GM23338 (cell line): ENCODE measurements around the gene PRPF19. TPM values are rescaled to one million over a fixed set of nuclear protein-coding genes. Genes with fewer than 3 reads are reported as not detected.

Source experiments
- ATAC-seq: fragments of 200-7000 bp; cut with Tn5 transposase; 3 replicates; pipeline ENCODE4 v1.9.1; 2020
- DNase-seq: peaks from one replicate; pipeline ENCODE4 v3.0.0-alpha.2; 2015; ENCODE audit warnings: low spot score
- H2AFZ ChIP-seq: fragments of 200-600 bp; sonication (generic); 2 replicates; pipeline ENCODE4 v1.8.0; 2016; ENCODE audit warnings: antibody characterized with exemption, mild to moderate bottlenecking, moderate library complexity
- H3F3A ChIP-seq: fragments of 200-600 bp; sonication (generic); replicated peaks from 2 replicates; pipeline ENCODE4 v1.8.0; 2017; ENCODE audit warnings: antibody characterized with exemption, mixed run types, low read depth
- H3K27ac ChIP-seq: fragments of 200-600 bp; sonication (generic); 2 replicates; pipeline ENCODE4 v1.6.1; 2016; ENCODE audit warnings: low read depth
- H3K27me3 ChIP-seq: fragments of 200-600 bp; sonication (generic); 2 replicates; pipeline ENCODE4 v1.8.0; 2016; ENCODE audit warnings: mild to moderate bottlenecking, mixed run types, moderate library complexity; ENCODE audit not compliant: insufficient read depth
- H3K36me3 ChIP-seq: fragments of 200-600 bp; sonication (generic); 2 replicates; pipeline ENCODE4 v1.8.0; 2016; ENCODE audit warnings: mild to moderate bottlenecking; ENCODE audit not compliant: insufficient read depth
- H3K4me1 ChIP-seq: fragments of 200-600 bp; sonication (generic); 2 replicates; pipeline ENCODE4 v1.8.0; 2016; ENCODE audit warnings: mild to moderate bottlenecking, moderate library complexity; ENCODE audit not compliant: insufficient read depth
- H3K4me2 ChIP-seq: fragments of 200-600 bp; sonication (generic); 2 replicates; pipeline ENCODE4 v1.7.1; 2017; ENCODE audit warnings: mixed run types
- H3K4me3 ChIP-seq: fragments of 200-600 bp; sonication (generic); 2 replicates; pipeline ENCODE4 v1.6.1; 2016; ENCODE audit warnings: mixed run types
- H3K79me2 ChIP-seq: fragments of 200-600 bp; sonication (generic); replicated peaks from 2 replicates; pipeline ENCODE4 v1.8.0; 2017; ENCODE audit warnings: mild to moderate bottlenecking; ENCODE audit not compliant: insufficient read depth
- H3K9me2 ChIP-seq: fragments of 200-600 bp; sonication (generic); 2 replicates; pipeline ENCODE4 v1.8.0; 2017; ENCODE audit not compliant: insufficient read depth
- H4K20me1 ChIP-seq: fragments of 200-600 bp; sonication (generic); replicated peaks from 2 replicates; pipeline ENCODE4 v1.8.0; 2017; ENCODE audit warnings: mild to moderate bottlenecking; ENCODE audit not compliant: insufficient read depth
- H3K27ac Mint-ChIP-seq: 2 replicates; pipeline ENCODE4 v1.8.0; 2020; ENCODE audit warnings: inconsistent platforms, mild to moderate bottlenecking, moderate library complexity, mixed read lengths
- H3K27me3 Mint-ChIP-seq: 3 replicates; pipeline ENCODE4 v1.8.0; 2022; ENCODE audit warnings: low read depth, mild to moderate bottlenecking, moderate library complexity, mixed read lengths, inconsistent platforms; ENCODE audit not compliant: insufficient read depth, poor library complexity
- H3K36me3 Mint-ChIP-seq: 3 replicates; pipeline ENCODE4 v1.8.0; 2021; ENCODE audit warnings: low read depth, mild to moderate bottlenecking, inconsistent platforms, moderate library complexity, mixed read lengths
- H3K4me1 Mint-ChIP-seq: 3 replicates; pipeline ENCODE4 v1.8.0; 2020; ENCODE audit warnings: mild to moderate bottlenecking, inconsistent platforms, mixed read lengths
- H3K4me3 Mint-ChIP-seq: 3 replicates; pipeline ENCODE4 v1.8.0; 2021; ENCODE audit warnings: moderate library complexity, mild to moderate bottlenecking, inconsistent platforms, mixed read lengths
- H3K9me3 Mint-ChIP-seq: 3 replicates; pipeline ENCODE4 v1.8.0; 2020; ENCODE audit warnings: moderate library complexity, mild to moderate bottlenecking, inconsistent platforms, mixed read lengths
- ETS1 ChIP-seq: IDR thresholded peaks from 2 replicates; pipeline ENCODE4 v1.6.1; 2016; ENCODE audit warnings: antibody characterized with exemption
- NANOG ChIP-seq: IDR thresholded peaks from 2 replicates; pipeline ENCODE4 v1.6.1; 2016; ENCODE audit warnings: antibody characterized with exemption, borderline replicate concordance
- ZNF462 ChIP-seq: fragments of 250-450 bp; sonication (Bioruptor Pico); IDR thresholded peaks from 2 replicates; pipeline ENCODE4 v1.5.0; 2020; ENCODE audit warnings: mild to moderate bottlenecking, moderate library complexity
- polyA plus RNA-seq: library from polyadenylated mRNA; unstranded; fragments of >200 nt; fragmentation: Nextera tagmentation; extraction: Ambion mirVana; gene quantifications from 2 replicates; pipeline ENCODE4 v1.2.1, GENCODE V29; 2016
- total RNA-seq: library from RNA; depleted of rRNA; stranded (reverse); fragments of >200 nt; shearing (Covaris generic); gene quantifications from 2 replicates; pipeline ENCODE4 v1.2.3, GENCODE V29; 2014

PRPF19 gene
- total and polyA plus RNA-seq, 2 experiments from 2014 or later = 153 to 161 TPM

- no peak overlapping the region for H3K27ac ChIP-seq
- Mint-ChIP-seq H3K36me3 (peaks cover 47% of the 10 kb centered on the region), H3K9me3 (no peaks in the 10 kb centered on the region; the same call in 2 of the 3 replicates), H3K27me3 (peaks cover 17% of the 10 kb centered on the region), H3K4me1 (peaks cover 15% of the 10 kb centered on the region), H3K27ac (0 out of 2 replicates have a peak overlapping the region, but pooled peaks have one; percentile 13), H3K4me3 (peak overlapping the region; percentile 58; the same call in 2 of the 3 replicates)
- no peak overlapping the region for H2AFZ ChIP-seq
- peaks cover 5% of the 10 kb centered on the region; the same call in 1 of the 2 replicates for H3K79me2 ChIP-seq
- peak overlapping the region; percentile 54; the same call in 1 of the 2 replicates for H3K4me3 ChIP-seq
- peaks cover 9% of the 10 kb centered on the region; the same call in 1 of the 2 replicates for H3F3A ChIP-seq
- H3K36me3 ChIP-seq = no peaks in the 10 kb centered on the region; the same call in 1 of the 2 replicates
- ATAC-seq = 0 out of 3 replicates have a peak, but pooled peaks have one; percentile 5
- peak overlapping the region; percentile 83 for H3K4me2 ChIP-seq
- no peak for DNase-seq
- peaks cover 23% of the 10 kb centered on the region for H3K27me3 ChIP-seq
- H4K20me1 ChIP-seq = peaks cover 4% of the 10 kb centered on the region; the same call in 1 of the 2 replicates
- TF ChIP-seq NANOG (no peak), ETS1 (no peak), ZNF462 (CRISPR knock-in tag) (no peak)
- 0 out of 2 replicates have a peak, but pooled peaks cover 5% of the 10 kb centered on the region for H3K4me1 ChIP-seq
- H3K9me2 ChIP-seq = no peaks in the 10 kb centered on the region
These were observed 54.9 kb downstream of the PRPF19 start for GRCh38 chr11:60851327-60852104.
